ENCODE results near the gene MCF2L.

The MCF2L gene

DNA sequence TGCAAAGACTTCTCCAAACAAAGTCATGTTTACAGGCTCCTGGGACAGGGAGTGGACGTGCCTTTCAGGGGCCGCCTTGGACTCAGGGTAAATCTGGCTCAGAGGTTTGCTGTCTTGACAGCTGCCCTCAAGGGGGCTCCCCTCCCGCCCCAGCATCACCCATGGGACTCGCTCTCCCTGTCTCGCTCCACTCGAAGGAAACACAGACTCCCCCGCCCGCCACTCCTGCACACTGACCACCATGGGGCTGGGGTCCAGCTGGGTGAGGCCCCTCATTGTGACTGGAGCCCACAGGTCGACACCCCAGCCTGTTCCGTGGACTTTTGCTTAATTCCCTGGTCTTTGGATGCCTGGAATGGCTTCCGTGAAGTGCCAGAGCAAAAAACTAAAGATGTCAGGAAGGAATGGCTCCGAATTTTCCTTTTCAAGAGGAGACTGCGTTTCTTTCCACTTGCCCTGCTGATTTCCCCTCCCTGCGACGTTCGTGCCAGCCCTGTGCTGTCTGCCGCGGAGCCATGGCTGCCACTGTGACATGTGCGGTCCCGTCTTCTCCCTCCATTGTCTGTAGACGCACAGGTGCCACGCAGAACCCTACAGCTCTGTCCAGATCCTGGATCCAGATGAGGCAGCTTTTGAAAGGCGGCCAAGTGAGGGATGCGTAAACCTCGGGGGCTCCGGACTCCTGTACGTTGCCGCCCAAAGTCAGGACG is 48.6 kb downstream of the MCF2L start:
- TF ChIP-seq, protein P1, sequence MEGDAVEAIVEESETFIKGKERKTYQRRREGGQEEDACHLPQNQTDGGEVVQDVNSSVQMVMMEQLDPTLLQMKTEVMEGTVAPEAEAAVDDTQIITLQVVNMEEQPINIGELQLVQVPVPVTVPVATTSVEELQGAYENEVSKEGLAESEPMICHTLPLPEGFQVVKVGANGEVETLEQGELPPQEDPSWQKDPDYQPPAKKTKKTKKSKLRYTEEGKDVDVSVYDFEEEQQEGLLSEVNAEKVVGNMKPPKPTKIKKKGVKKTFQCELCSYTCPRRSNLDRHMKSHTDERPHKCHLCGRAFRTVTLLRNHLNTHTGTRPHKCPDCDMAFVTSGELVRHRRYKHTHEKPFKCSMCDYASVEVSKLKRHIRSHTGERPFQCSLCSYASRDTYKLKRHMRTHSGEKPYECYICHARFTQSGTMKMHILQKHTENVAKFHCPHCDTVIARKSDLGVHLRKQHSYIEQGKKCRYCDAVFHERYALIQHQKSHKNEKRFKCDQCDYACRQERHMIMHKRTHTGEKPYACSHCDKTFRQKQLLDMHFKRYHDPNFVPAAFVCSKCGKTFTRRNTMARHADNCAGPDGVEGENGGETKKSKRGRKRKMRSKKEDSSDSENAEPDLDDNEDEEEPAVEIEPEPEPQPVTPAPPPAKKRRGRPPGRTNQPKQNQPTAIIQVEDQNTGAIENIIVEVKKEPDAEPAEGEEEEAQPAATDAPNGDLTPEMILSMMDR (IDR thresholded peaks at IDR 0.05): no peak
- no peak for DNase-seq (ENCODE audit: low spot score)
- Histone ChIP-seq H3K27ac (no peak overlapping the region), H3K4me3 (no peak overlapping the region)

DNA sequence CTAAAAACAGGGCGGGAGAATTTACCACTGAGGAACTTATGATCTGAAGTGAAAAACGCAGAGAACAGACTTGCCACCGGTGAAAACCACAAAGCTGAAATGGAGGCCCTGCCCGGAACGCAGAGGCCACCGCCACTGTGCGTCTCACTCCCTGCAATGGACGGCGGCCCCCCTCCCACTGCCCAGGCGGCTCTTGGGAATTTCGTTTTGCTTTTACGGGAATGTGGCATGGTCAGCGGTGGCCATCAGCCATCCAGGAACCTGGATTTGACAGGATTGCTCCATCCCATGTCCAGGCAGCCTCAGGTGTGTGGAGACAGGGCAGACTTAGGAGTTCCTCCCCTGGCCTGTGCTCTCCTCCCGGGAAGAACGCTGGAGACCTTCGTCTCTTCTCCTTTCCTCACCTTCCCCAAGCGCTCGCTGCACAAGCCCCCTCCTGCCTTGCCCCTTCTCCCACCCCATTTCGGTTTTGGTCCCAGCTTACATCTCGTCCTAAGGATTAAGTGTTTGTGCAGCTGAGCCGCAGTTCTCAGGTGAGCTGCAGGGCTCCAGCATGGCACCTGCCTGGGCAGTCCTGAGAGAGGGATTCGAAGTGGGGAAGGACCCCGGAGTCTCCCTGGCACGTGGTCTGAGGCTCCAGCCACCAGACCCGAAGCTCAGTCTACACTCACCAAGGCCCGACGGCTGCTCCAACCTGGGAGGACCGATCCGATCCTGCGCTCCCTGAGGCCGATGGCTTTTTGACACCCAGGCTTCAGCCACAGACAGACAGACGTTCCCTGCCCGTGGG is 49.9 kb downstream of the MCF2L start:
- TF ChIP-seq, protein P1 (IDR thresholded peaks at IDR 0.05): no peak
- Histone ChIP-seq H3K27ac (no peak overlapping the region), H3K4me3 (no peak overlapping the region)
- no peak for DNase-seq (ENCODE audit: low spot score)

DNA sequence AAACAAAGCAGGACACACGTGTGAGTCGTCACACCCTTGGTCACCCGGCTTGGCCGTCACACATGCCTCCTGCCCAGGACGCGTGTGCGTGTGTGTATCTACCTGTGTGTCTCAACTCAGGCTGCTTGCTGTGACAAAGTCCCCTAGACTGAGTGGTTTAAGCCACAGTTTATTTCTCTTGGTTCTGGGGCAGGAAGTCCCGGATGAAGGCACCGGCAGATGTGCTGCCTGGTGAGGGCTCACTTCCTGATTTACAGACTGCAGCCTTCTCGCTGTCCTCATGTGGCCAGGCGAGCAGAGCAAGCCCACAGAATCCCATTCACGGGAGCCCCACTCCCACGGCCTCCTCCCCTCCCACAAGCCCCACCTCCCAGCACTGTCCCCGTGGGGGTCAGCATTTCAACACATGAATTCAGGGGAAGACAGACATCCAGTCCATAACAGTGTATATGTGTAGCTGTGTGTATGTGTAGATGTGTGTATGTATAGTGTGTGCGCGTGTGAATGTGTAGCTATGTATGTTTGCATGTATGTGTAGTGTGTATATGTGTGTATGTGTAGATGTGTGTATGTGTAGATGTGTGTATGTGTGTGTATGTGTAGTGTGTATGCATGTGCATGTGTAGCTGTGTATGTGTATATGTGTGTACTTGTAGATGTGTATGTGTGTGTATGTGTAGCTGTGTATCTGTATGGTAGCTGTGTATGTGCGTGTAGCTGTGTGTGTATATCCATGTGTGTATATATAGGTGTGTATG is 51.5 kb downstream of the MCF2L start:
- H3K27ac ChIP-seq: no peak overlapping the region
- no peak overlapping the region for H3K4me3 ChIP-seq
- DNase-seq (ENCODE audit: low spot score): no peak
- TF ChIP-seq, protein P1 (IDR thresholded peaks at IDR 0.05): no peak

DNA sequence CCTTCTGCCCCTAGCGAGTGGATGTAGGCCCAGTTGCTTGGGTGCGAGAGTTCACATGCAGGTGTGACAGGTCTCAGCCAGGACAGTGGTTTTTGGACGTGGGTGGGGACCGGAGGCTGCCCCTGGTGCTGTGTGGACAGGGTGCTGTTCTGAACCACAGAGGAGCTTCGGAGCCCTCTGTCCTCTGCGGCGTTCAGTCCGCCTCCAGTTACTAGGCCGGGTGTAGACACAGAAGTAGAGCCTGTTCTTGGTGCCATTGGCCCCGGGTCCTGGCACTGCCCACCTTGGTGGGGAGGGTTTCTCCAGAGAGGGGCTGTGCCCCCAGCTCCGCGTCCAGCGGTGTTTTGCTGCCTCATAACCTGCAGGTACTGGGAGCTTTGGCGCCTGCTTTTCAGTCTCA is 52.4 kb downstream of the MCF2L start:
- TF ChIP-seq, protein P1 (IDR thresholded peaks at IDR 0.05): no peak
- H3K27ac ChIP-seq: no peak overlapping the region
- no peak overlapping the region for H3K4me3 ChIP-seq
- no peak for DNase-seq (ENCODE audit: low spot score)

DNA sequence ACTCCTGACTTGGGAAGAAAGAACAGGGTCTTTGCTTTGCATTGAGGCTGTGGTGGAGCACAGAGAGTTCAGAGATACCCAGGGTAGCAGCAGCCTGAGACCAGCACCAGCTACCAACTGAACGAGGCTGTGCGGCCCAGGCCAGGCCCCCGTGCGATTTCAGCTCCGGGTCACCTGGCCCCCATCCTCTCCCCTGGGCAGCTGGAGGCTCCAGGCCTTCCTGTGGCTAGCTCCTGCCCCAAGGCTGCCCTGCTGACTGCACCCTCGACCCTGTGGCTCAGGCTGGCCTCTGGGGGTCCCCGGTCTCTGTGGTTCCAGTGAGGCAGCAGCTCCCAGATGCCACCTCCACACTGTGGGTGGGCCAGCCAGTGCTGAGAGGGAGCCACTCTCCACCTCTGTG is 52.8 kb downstream of the MCF2L start:
- no peak for DNase-seq (ENCODE audit: low spot score)
- Histone ChIP-seq H3K27ac (no peak overlapping the region), H3K4me3 (no peak overlapping the region)
- TF ChIP-seq, protein P1 (IDR thresholded peaks at IDR 0.05): no peak

DNA sequence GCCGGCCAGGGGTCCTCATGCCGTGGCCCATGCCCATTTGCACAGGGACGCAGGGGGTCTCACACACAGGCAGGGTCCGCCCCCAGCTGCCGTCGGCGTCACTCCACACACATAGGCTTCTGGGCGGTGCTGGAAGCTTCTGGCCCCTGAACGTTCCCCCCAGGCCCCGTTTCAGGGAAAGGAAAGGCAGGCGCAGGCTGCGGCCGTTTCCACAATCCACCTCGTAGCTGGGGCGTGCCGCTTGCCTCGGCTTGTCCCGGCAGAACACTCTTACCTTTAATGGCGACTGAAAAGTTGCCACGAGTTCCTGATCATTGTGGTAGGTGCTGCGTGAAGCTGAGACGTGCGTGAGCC is 53.4 kb downstream of the MCF2L start:
- H3K27ac ChIP-seq: no peak overlapping the region
- DNase-seq (ENCODE audit: low spot score): no peak
- TF ChIP-seq, protein P1 (IDR thresholded peaks at IDR 0.05): no peak
- H3K4me3 ChIP-seq: no peak overlapping the region
